HG03575 (cell line): ENCODE measurements around the gene NRARP.

Experiments used
- ATAC-seq: cut with Tn5 transposase; IDR thresholded peaks from one replicate; pipeline ENCODE4 v1.9.1; 2021; ENCODE audit not compliant: unreplicated experiment, insufficient number of reproducible peaks, low FRiP score; ENCODE audit errors: extremely low read depth

Gene NRARP

GRCh38 chr9:137252555-137253506 is 49.2 kb downstream of the NRARP start:
- ATAC-seq = no peak

DNA sequence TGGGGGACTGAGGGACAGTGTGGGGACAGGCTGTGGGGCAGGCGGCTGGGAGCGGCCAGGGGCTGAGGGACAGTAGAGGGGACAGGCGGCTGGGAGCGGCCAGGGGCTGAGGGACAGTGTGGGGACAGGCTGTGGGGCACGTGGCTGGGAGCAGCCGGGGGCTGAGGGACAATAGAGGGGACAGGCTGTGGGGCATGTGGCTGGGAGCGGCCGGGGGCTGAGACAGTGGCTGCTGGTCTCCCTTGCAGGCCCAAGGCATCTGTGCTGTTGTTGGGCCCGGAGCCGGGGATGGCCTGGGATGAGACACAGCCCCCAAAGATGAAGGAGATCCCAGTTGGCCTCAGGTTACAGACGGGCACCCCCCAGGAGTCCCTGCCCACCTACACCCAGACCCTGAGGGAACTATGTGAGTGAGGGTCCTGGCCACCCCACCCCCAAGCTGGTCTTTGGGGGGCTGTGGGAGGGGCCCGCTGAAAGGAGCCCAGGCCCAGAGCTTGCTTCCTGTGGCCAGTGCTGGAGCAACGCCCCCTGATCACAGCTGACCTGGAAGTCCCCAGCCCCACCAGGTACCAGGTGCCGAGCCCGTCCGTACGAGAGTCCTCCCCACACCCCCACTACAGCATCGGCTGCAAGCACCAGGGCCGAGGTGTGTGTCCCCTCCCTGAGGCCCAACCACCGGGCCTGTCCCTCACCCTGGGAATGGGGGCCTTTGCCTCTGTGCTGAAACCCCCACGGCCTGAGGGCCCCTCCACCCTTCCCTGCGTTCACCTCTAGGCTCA is 50.4 kb downstream of the NRARP start:
- no peak for ATAC-seq

DNA sequence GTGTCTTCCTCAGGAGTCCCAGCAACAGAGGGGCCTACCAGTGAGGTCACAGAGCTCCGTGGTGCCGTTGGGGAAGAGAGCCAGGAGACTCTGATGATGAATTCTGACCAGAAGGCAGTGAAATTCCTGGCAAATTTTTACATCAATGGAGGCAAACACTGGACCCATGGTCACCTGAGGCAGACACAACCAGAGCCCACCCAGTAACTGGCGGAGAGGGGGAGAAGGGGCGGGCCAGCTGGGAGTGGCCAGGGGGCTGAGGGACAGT is 50.9 kb downstream of the NRARP start, which contains the start of gene STPG3:
STPG3 (plus strand) TSS at position 93 of the 268 bp plus-strand sequence; CDS start at position 94, 1 bp downstream.
- no peak for ATAC-seq

DNA sequence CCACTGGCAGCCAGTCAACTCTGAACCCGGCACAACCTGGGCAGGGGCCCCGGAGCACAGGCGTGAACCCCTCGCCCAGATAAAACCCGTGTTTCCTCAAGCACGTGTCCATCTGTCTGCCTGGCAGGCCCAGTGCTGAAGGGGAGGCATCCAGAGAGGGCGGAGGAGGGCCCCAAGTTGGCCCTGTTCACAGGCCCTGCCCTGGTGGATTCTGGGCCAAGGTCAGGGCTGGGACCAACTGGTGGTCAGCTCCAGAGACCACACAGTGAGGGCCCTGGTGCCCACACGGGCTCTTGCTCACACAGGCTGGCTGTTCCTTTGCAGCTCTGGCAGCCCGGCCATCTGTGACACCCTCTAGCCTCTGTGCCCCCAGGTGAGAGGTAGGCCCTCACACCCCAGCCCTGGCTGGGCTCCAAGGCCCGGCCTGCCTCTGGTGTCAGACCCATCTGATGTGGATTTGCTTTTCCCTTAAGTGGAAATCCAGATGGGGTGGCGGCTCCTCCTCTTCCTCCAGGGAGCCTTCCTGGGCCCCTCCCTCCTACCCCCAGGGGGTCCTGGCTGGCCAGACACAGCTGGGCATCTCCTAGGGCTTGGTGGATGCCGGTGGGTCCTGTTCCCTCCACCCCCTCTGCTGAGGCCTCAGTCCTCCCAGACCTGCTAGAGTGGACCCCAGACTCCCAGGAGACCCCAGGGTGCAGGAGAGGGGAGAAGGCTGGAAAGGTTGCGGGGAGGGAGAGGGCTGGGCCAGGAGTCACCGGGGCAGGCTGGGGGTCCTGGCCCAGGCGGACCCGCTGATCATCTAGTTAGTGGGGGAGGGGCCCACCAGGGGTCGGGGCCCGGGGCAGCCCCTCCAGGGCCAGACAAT is 51.5 kb downstream of the NRARP start:
- no peak for ATAC-seq
